Naive thymus-derived CD4-positive, alpha-beta T cell (primary cell): ENCODE measurements around the gene RPRD2. TPM values are rescaled to one million over a fixed set of nuclear protein-coding genes. Genes with fewer than 3 reads are reported as not detected.
A peak's percentile ranks its signal among the peaks of the same experiment; 100 is the strongest.

Source experiments
- ATAC-seq: fragments of 150-1000 bp; cut with Tn5 transposase; 2 replicates; pipeline ENCODE4 v1.10.0; 2021; ENCODE audit warnings: mild to moderate bottlenecking, moderate library complexity
- CTCF ChIA-PET: fragments of 350-600 bp; sonication (Branson Sonifier 250); formaldehyde crosslinking; loops from one replicate; lab custom pipeline; 2021; ENCODE audit warnings: antibody characterized with exemption; lab: Charles Lee
- POLR2A ChIA-PET: fragments of 350-600 bp; sonication (Branson Sonifier 250); formaldehyde crosslinking; loops from one replicate; lab custom pipeline; 2021; ENCODE audit warnings: antibody characterized with exemption, inconsistent platforms; lab: Charles Lee
- DNase-seq, 9 donors: peaks; one replicate each; pipeline versions ENCODE4 v3.0.0 to v3.0.0-alpha.2; 2020 to 2022; ENCODE audit warnings: mixed read lengths in 1 of 9
- H3K27ac ChIP-seq: one replicate; pipeline ENCODE4 v1.7.0; 2013; ENCODE audit warnings: mild to moderate bottlenecking, low read depth, low read length, moderate library complexity
- H3K27me3 ChIP-seq, 2 donors: one replicate each; pipeline ENCODE4 v1.7.0; 2013; ENCODE audit warnings: low read length in 2 of 2, mild to moderate bottlenecking in 2 of 2, moderate library complexity in 2 of 2; ENCODE audit not compliant: control insufficient read depth in 2 of 2, insufficient read depth in 2 of 2
- H3K36me3 ChIP-seq, 3 experiments: 1 replicate in 2 of 3; 2 replicates in 1 of 3; pipeline ENCODE4 v1.7.0; 2013; ENCODE audit warnings: low read length in 3 of 3, mild to moderate bottlenecking in 3 of 3, moderate library complexity in 1 of 3; ENCODE audit not compliant: insufficient read depth in 3 of 3, control insufficient read depth in 2 of 3
- H3K4me1 ChIP-seq, 2 donors: one replicate each; pipeline ENCODE4 v1.7.0; 2013; ENCODE audit warnings: low read length in 2 of 2, mild to moderate bottlenecking in 2 of 2, moderate library complexity in 1 of 2; ENCODE audit not compliant: control insufficient read depth in 2 of 2, insufficient read depth in 2 of 2
- H3K4me3 ChIP-seq: 2 replicates; pipeline ENCODE4 v1.7.0; 2013; ENCODE audit warnings: mild to moderate bottlenecking, low read length
- H3K9me3 ChIP-seq, 3 experiments: 1 replicate in 2 of 3; 2 replicates in 1 of 3; pipeline ENCODE4 v1.7.0; 2013; ENCODE audit warnings: low read length in 3 of 3; ENCODE audit not compliant: control insufficient read depth in 2 of 3
- H3K27ac Mint-ChIP-seq, 9 donors: one replicate each; pipeline ENCODE4 v1.8.0; 2020 to 2022; ENCODE audit warnings: mixed read lengths in 9 of 9, mild to moderate bottlenecking in 8 of 9, moderate library complexity in 5 of 9, inconsistent platforms in 2 of 9
- H3K27me3 Mint-ChIP-seq, 5 donors: one replicate each; pipeline ENCODE4 v1.8.0; 2021 to 2022; ENCODE audit warnings: mixed read lengths in 5 of 5, mild to moderate bottlenecking in 1 of 5
- H3K36me3 Mint-ChIP-seq, 5 donors: one replicate each; pipeline ENCODE4 v1.8.0; 2020 to 2022; ENCODE audit warnings: mixed read lengths in 5 of 5, mild to moderate bottlenecking in 3 of 5, inconsistent platforms in 1 of 5
- H3K4me1 Mint-ChIP-seq, 7 donors: one replicate each; pipeline ENCODE4 v1.8.0; 2020 to 2022; ENCODE audit warnings: mixed read lengths in 7 of 7, mild to moderate bottlenecking in 3 of 7, inconsistent platforms in 1 of 7
- H3K4me3 Mint-ChIP-seq, 10 donors: one replicate each; pipeline ENCODE4 v1.8.0; 2020 to 2022; ENCODE audit warnings: mild to moderate bottlenecking in 10 of 10, mixed read lengths in 10 of 10, moderate library complexity in 6 of 10, inconsistent platforms in 2 of 10
- H3K9me3 Mint-ChIP-seq, 11 donors: one replicate each; pipeline ENCODE4 v1.8.0; 2020 to 2022; ENCODE audit warnings: mixed read lengths in 11 of 11, mild to moderate bottlenecking in 4 of 11, inconsistent platforms in 1 of 11, moderate library complexity in 1 of 11
- intact Hi-C, 2 donors: fragments of 100-400 bp; cut with micrococcal nuclease; formaldehyde crosslinking; loops; one replicate each; pipeline ENCODE4 v1.15.1; 2023
- polyA plus RNA-seq, 2 donors: library from polyadenylated mRNA; unstranded; fragments of 300-500 nt; fragmentation: Illumina TruSeq; gene quantifications; one replicate each; pipeline ENCODE4 v1.2.3, GENCODE V29; 2021
- total RNA-seq, 6 experiments: library from RNA in 5 of 6; stranded (reverse) in 5 of 6; gene quantifications; 1 replicate in 5 of 6; 2 replicates in 1 of 6; pipeline ENCODE4 v1.2.3 and lab custom pipeline; 2021 to 2026

Gene RPRD2
- total and polyA plus RNA-seq, 7 experiments from 2014 or later, result 27.5 to 62.2 (median 40.6) TPM

DNA sequence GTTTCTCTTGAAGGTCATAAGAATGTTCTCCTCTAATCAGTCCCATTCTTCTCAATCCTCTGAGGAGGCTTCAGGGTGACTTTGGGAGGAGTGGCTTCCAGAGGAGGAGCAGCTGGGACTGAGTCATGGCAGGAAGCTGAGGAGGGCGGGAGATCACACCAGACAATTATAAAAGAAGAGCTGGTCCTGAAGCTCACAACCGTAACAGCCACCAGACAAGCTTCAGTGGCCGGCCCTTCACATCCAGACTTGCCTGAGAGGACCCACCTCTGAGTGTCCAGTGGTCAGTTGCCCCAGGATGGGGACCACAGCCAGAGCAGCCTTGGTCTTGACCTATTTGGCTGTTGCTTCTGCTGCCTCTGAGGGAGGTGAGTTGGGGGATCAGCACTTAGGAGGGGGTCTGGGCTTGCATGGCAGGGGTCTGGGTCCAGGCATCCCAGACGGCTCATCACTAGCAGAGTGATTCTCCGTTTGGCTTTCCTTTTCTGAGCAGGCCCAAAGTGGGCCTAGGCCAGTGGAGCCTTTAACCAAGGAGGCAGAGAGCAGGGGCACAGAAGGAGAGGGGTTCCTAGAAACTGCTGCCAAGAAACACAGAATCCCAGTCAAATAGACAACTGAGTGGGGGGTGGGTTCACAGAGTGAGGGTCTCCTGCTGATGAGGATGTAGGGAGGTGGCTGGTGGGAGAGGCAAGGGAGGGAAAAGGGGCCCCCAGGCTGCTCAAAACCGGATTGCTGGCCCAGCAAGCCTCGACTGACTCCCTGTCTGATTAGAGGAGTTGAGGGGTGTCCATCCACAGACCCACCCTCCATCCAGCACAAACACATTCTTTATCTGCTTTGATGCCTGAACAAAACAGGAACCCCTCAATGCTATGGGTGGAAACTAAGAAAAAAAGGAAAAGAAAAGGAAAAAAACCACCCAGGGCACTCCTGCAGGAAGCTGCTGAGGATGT is 144.2 kb downstream of the RPRD2 start, which contains the start of gene ECM1:
TSS of gene ECM1 (plus strand) at position 198 of the 953 bp plus-strand sequence. CDS start at position 299, 101 bp downstream.
- Mint-ChIP-seq H3K4me3 (no peak within 1 kb of the TSS), H3K4me1 (peaks cover 0 to 10% (median 0%) of the 10 kb centered on the region in 7 donors), H3K27me3 (no peaks in the 10 kb centered on the region), H3K27ac (peak within 1 kb of the TSS in 3 of 9 donors; percentile 19 to 26 (median 20)), H3K36me3 (peaks cover 17 to 27% (median 18%) of the 10 kb centered on the region in 5 donors), H3K9me3 (peaks cover 0 to 1% (median 0%) of the 10 kb centered on the region in 11 donors)
- ATAC-seq, result peak; percentile 64
- ChIA-PET CTCF (no interaction called here), POLR2A (interaction anchor here (0.7 kb wide), 1 partner anchor 189 kb away, joined by 3 read pairs; the partner anchor contains the start of gene GOLPH3L)
- H3K27me3 ChIP-seq, result no peaks in the 10 kb centered on the region
- H3K4me1 ChIP-seq, result no peaks in the 10 kb centered on the region
- intact Hi-C loops, result no loop called here
- peaks cover 0 to 39% (median 8%) of the 10 kb centered on the region in 3 experiments for H3K36me3 ChIP-seq
- no peak within 1 kb of the TSS for H3K4me3 ChIP-seq
- DNase-seq, result no peak
- H3K9me3 ChIP-seq, result no peaks in the 10 kb centered on the region
- H3K27ac ChIP-seq, result no peak within 1 kb of the TSS

- peaks cover 0 to 36% (median 7%) of the 10 kb centered on the region in 3 experiments for H3K36me3 ChIP-seq
- peaks cover 0 to 1% (median 0%) of the 10 kb centered on the region in 11 donors for H3K9me3 Mint-ChIP-seq
- CTCF ChIA-PET, result no interaction called here
Measured at GRCh38 chr1:150508982-150509381, 145.0 kb downstream of the RPRD2 start.

GRCh38 chr1:150511551-150511950 is 147.6 kb downstream of the RPRD2 start:
- ATAC-seq (no peak), DNase-seq (no peak)
- peaks cover 0 to 5% of the 10 kb centered on the region in 2 donors for H3K4me1 ChIP-seq
- H3K4me3 ChIP-seq, result no peak overlapping the region
- Mint-ChIP-seq H3K27me3 (no peaks in the 10 kb centered on the region), H3K36me3 (peaks cover 2 to 11% (median 5%) of the 10 kb centered on the region in 5 donors), H3K4me1 (peaks cover 6 to 20% (median 7%) of the 10 kb centered on the region in 7 donors), H3K9me3 (peaks cover 0 to 1% (median 0%) of the 10 kb centered on the region in 11 donors), H3K27ac (no peak overlapping the region), H3K4me3 (no peak overlapping the region)
- H3K36me3 ChIP-seq, result peaks cover 0 to 10% (median 0%) of the 10 kb centered on the region in 3 experiments
- H3K9me3 ChIP-seq, result no peaks in the 10 kb centered on the region
- CTCF ChIA-PET, result no interaction called here
- no peak overlapping the region for H3K27ac ChIP-seq
- POLR2A ChIA-PET, result no interaction called here
- intact Hi-C loops, result no loop called here
- H3K27me3 ChIP-seq, result no peaks in the 10 kb centered on the region

More at GRCh38 chr1:150508982-150509381, 145.0 kb downstream of the RPRD2 start:
- Mint-ChIP-seq H3K27me3 (no peaks in the 10 kb centered on the region), H3K27ac (no peak overlapping the region), H3K4me3 (no peak overlapping the region), H3K4me1 (peaks cover 0 to 12% (median 0%) of the 10 kb centered on the region in 7 donors), H3K36me3 (peaks cover 15 to 24% (median 16%) of the 10 kb centered on the region in 5 donors)
- H3K4me1 ChIP-seq, result no peaks in the 10 kb centered on the region
- no peak for DNase-seq
- intact Hi-C loops, result no loop called here
- POLR2A ChIA-PET, result no interaction called here
- H3K9me3 ChIP-seq, result no peaks in the 10 kb centered on the region
- no peak for ATAC-seq
- no peak overlapping the region for H3K27ac ChIP-seq
- H3K27me3 ChIP-seq, result no peaks in the 10 kb centered on the region
- no peak overlapping the region for H3K4me3 ChIP-seq

GRCh38 chr1:150511985-150512660 is 148.2 kb downstream of the RPRD2 start:
- H3K27ac ChIP-seq, result no peak overlapping the region
- no peaks in the 10 kb centered on the region for H3K9me3 ChIP-seq
- H3K4me1 ChIP-seq, result peaks cover 0 to 6% of the 10 kb centered on the region in 2 donors
- CTCF ChIA-PET, result no interaction called here
- Mint-ChIP-seq H3K36me3 (peaks cover 0 to 6% (median 0%) of the 10 kb centered on the region in 5 donors), H3K27me3 (no peaks in the 10 kb centered on the region), H3K27ac (peak overlapping the region in 1 of 9 donors; percentile 84), H3K4me3 (peak overlapping the region in 1 of 10 donors; percentile 16), H3K9me3 (peaks cover 0 to 1% (median 0%) of the 10 kb centered on the region in 11 donors), H3K4me1 (peaks cover 9 to 24% (median 10%) of the 10 kb centered on the region in 7 donors)
- no peak for ATAC-seq
- DNase-seq, result no peak
- intact Hi-C loops, result no loop called here
- no peak overlapping the region for H3K4me3 ChIP-seq
- POLR2A ChIA-PET, result no interaction called here
- H3K27me3 ChIP-seq, result no peaks in the 10 kb centered on the region
- peaks cover 0 to 5% (median 0%) of the 10 kb centered on the region in 3 experiments for H3K36me3 ChIP-seq

GRCh38 chr1:150512846-150513245 is 148.9 kb downstream of the RPRD2 start:
- Mint-ChIP-seq H3K4me1 (peaks cover 9 to 21% (median 10%) of the 10 kb centered on the region in 7 donors), H3K9me3 (peaks cover 0 to 1% (median 0%) of the 10 kb centered on the region in 11 donors), H3K27ac (no peak overlapping the region), H3K4me3 (no peak overlapping the region), H3K36me3 (peaks cover 0 to 5% (median 0%) of the 10 kb centered on the region in 5 donors), H3K27me3 (no peaks in the 10 kb centered on the region)
- DNase-seq (no peak), ATAC-seq (no peak)
- POLR2A ChIA-PET, result no interaction called here
- H3K4me1 ChIP-seq, result peaks cover 0 to 6% of the 10 kb centered on the region in 2 donors
- no peak overlapping the region for H3K4me3 ChIP-seq
- intact Hi-C loops, result no loop called here
- H3K9me3 ChIP-seq, result no peaks in the 10 kb centered on the region
- H3K27ac ChIP-seq, result no peak overlapping the region
- no peaks in the 10 kb centered on the region for H3K27me3 ChIP-seq
- CTCF ChIA-PET, result no interaction called here
- peaks cover 0 to under 1% (median 0%) of the 10 kb centered on the region in 3 experiments for H3K36me3 ChIP-seq

GRCh38 chr1:150513351-150513791 is 149.4 kb downstream of the RPRD2 start:
- Mint-ChIP-seq H3K27me3 (no peaks in the 10 kb centered on the region), H3K4me1 (peaks cover 9 to 17% (median 10%) of the 10 kb centered on the region in 7 donors), H3K4me3 (peak overlapping the region in 5 of 10 donors; percentile 3 to 49 (median 26)), H3K9me3 (peaks cover 0 to 1% (median 0%) of the 10 kb centered on the region in 11 donors), H3K36me3 (peaks cover 0 to 5% (median 0%) of the 10 kb centered on the region in 5 donors), H3K27ac (no peak overlapping the region)
- no peak overlapping the region for H3K27ac ChIP-seq
- no peak for DNase-seq
- H3K9me3 ChIP-seq, result no peaks in the 10 kb centered on the region
- H3K4me3 ChIP-seq, result no peak overlapping the region
- ATAC-seq, result no peak
- intact Hi-C loops, result no loop called here
- CTCF ChIA-PET, result interaction anchor here (0.6 to 0.7 kb wide), 3 partner anchors 10 to 252 kb away, joined by 5 to 9 read pairs (median 6); no protein-coding TSS in a partner anchor
- no peaks in the 10 kb centered on the region for H3K27me3 ChIP-seq
- POLR2A ChIA-PET, result interaction anchor here (0.6 to 0.7 kb wide), 2 partner anchors 29 to 55 kb away, joined by 3 to 5 read pairs; no protein-coding TSS in a partner anchor
- peaks cover 0 to 6% of the 10 kb centered on the region in 2 donors for H3K4me1 ChIP-seq
- H3K36me3 ChIP-seq, result no peaks in the 10 kb centered on the region
